GM19324 (cell line): Measurements from ENCODE around the gene HELT.
"Not testable (repeated sequence)": the region's sequence is repeated elsewhere in the genome, so short reads cannot be mapped to it uniquely, and the experiment has no call there.

Experiments
- ATAC-seq: cut with Tn5 transposase; IDR thresholded peaks from one replicate; pipeline ENCODE4 v1.9.1; 2021; ENCODE audit warnings: mild to moderate bottlenecking, moderate library complexity; ENCODE audit not compliant: unreplicated experiment, low FRiP score

Gene HELT, protein sequence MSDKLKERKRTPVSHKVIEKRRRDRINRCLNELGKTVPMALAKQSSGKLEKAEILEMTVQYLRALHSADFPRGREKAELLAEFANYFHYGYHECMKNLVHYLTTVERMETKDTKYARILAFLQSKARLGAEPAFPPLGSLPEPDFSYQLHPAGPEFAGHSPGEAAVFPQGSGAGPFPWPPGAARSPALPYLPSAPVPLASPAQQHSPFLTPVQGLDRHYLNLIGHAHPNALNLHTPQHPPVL

DNA sequence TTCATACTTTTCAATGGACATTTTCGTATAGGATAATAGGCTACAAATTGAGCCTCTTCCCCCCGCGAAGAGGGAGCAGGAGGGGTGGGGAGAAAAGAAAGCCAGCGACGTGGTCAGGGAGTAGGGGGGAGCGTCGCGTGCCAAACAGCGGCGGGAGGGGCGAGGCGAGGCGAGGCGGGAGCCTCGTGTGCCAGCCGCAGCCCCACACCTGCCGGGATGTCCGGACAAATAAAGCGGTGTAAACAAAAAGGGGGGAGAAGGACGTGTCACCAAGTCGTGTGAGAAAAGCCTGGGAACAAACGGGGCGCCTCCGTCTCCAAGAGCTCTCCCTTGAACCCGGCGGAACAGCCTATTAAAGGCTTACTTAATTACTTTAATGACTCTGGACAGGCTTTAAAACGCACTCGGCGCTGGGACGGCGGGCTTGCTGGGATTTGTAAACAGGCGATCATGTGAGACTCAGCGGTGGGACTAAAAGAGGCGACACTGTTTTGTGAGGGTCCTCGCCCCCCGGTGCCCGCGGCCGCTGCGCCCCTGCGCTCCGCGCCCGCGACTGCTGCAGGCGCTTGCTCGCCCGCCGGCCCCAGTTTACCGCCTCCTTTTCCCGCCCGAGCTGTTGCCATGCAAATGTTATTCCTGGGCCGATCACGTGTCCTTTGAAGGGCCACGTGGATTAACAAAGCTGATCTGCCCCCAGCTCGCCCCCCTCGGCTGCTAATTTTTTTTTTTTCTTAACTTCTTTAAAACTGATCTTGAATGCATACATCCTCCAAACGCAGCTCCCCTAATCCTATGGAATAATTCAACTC is at the start of gene HELT:
HELT (plus strand) TSS at position 527 of the 809 bp plus-strand sequence. CDS start 439 bp downstream, outside the sequence.
- ATAC-seq = no peak

DNA sequence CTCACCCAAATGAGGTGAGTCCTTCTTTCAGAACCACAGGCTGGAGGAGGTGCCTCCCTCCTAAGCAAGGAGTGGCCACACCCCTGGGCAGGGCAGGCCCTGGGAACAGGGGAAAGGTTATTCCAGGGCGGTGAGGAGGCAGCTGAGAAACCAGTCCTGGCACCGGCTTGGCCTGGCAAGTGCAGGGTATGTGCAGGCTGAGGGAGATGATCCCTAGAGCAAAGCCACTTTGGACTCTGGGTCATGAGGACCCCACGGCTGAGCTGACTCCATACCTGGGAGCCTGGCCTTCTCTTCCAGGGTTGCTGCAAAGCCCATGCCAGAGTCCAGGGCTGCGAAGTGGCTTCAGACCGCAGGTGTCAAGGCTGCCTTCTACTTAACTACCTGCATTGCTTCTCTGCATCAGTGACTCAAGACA is 49.5 kb upstream of the HELT start:
- no peak for ATAC-seq

DNA sequence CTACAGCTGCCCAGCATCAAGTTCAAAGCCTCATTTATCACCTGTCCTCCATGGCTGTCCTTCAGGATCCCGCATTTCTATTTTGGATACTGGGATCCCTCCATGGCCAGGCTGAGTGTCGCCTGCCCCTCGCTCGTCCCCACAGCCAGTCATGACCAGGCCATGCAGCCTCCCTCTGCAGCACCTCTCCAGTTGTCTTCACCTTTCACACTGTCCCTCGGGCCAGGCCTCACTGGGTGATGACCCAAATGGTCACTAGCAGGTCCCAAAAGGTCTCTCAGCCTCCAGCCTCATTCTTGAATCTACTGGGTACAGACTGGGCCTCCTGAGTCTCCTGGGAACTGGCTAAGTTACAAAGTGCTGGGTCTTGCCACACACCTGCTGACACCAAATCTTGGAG is 48.7 kb upstream of the HELT start:
- no peak for ATAC-seq

DNA sequence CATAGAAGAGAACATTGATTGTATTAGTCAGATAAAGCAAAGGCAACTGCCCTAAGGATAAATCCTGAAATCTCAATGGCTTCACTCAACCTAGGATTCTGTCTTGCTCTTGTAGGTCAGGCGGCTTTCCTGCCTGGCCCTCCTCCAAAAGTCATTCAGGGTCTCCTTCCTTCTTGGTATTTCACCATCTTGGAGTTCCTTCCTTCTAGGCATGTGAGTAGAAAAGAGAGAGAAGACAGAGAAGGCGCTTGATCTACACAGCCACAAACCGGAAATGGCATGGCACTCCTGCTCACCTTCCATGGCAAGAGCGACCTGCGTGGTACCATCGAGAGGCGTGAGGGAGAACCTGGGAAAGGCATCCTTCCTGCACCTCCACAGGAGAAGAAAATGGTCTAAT is 45.3 kb upstream of the HELT start:
- ATAC-seq = no peak

DNA sequence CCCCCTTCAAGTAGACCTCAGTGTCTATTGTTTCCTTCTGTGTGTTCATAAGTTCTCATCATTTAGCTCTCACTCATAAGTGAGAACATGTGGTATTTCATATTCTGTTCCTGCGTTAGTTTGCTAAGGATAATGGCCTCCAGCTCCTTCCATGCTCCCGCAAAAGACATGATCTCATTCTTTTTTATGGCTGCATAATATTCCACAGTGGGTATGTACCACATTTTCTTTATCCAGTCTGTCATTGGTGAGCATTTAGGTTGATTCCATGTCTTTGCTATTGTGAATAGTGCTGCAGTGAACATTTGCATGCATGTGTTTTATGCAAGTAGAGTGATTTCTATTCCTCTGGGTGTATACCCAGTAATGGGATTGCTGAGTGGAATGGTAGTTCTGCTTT is 41.9 kb upstream of the HELT start:
- not testable (repeated sequence) for ATAC-seq

DNA sequence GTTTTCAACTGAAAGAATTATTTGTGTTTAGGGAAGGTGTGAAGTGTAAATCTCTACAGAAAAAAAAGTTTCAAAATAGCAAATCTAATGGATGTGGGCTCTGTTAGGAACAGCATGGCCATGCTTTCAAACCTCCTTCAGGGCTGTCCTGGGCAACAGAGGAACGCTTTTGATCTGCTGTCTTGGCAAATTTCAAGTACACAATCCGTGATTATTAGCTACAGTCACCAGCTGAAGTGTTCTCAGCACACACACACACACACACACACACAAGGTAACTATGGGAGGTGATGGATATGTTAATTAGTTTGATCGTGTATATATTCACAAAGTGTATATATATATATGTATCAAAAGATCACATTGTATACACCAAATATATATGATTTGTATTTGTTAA is 40.5 kb upstream of the HELT start:
- ATAC-seq = no peak

DNA sequence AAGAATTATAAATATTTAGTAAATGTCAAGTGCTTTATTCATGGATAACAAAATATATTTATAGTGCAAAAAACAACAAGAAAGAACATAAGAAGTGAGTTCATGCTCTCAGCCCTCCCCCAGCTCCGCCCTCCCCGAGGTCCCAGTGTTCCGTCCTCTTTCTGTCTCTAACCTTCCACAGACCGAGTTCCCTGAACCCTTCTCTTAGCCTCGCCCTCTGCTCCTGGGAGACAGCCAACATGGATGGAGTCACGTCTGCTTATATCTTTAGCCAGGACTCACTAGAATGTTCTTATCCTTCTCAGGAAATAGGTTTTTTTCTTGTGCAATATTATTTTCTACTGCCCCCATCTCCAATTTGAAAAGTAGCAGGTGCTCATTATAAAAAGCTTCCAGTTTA is 40.1 kb upstream of the HELT start:
- ATAC-seq = no peak

DNA sequence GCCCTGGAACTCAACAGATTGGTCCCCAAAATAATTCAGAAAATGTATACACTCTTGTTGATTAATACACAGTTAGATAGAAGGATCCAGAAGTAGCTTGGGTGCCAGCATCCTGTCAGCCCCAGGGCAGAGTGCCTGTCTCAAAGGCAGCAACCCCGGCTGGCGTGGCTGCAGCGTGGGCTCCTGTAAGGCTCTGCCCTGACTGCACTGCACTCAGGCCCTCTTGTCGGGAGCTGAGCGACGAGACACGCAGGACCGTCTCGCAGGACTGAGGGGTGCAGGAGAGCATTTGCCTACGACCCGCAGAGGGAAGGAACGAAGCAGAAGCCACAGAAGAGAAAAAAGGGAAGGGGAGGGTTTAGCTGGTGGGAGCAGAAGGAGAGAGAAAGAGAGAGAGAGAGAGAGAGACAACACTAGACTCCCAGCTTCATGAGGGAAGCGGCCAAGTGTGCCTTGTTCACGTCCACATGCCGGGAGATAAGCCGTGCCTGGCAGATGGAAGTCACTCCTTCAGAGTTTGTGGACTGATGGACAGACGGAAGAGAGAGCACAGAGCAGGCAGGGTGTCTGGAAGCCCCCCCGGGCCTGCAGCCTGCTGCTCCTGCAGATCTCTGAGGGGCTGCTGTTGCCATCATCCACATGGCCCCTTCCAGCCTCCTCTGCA is 38.7 kb upstream of the HELT start:
- no peak for ATAC-seq

DNA sequence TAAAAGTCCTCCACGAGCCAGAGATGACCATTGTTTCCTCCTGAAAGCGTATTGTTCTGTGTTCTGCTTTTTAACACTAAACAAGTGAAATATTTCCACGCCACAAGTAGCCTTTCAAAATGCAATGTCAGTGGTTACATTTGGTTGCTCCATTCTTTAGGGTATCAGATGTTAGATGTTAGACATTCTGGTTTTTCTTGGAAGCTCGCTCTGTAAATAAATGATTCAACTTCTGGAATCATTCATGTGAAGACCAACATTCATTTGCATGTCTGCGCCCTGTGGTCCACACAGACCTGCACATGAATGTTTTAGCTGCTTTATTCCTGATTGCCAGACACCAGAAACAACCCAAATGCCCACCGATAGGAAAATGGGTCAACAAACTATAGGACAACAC is 38.0 kb upstream of the HELT start:
- ATAC-seq = no peak

DNA sequence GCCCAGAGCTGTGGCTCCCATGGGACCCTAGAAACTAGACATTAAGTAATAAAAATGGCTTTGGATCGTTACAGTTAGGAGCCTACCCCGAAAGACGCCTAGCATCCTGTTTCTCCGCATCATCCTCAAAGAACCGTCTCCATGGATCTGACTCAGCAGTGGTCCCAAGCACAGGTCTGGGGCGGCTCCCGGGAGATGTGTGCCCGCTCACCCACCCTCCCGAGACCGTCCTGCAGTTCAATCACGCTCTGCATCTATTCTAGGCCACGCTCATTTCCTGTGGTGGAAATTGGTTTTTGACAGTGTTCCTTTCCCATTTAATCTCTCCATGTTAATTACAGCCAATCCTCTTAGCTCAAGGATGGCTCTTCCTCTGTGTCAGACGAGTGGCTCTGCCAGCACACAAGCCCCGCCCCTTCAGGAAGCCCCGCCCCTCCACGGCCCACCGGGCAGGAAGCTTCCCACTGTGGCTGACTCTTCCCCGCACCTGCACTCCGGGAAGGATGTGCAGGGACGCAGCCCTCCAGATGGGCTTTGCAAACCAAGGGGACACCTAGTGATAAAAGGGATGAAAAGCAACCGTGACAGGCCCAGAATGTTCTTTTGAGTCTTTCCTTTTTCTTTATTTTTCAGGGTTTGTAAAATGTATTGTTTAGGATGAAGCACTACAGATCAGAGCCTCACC is 34.5 kb upstream of the HELT start:
- no peak for ATAC-seq

DNA sequence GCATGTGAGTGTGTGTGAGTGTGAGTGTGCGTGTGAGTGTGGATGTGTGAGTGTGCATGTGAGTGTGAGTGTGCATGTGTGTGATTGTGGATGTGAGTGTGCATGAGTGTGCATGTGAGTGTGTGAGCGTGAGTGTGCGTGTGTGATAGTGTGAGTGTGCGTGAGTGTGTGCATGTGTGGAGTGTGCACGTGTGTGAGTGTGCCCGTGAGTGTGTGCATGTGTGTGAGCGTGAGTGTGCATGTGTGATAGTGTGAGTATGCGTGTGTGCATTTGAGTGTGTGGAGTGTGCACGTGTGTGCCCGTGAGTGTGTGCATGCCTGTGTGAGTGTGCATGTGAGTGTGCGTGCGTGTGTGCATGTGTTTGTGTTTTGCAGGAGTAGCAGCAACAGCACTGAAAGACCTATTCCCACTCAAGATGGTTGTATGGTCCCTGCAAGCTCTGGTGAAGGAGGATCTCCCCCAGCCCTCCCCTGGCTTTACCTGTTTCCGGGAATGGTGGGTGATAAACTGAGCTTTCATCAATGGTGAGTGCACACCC is 30.7 kb upstream of the HELT start:
- no peak for ATAC-seq

DNA sequence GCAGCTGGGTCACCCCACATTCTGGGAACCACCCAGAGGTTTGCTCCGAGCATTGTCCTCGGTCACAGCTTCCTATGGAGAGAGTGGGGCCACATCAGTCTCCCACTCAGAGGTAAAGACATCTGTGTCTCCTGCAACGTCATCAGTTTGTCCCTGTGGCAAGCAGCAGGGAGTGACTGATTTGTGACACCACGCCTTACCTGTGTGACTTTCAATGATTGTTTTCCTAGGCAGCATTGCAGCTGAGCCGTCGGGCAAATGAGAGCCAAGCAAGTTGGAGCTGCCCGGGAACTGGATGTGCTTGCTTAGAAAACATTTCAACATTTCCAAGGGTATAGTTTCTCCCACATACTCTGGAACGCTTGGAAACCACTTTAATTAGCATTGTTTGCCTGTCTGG is 29.7 kb upstream of the HELT start:
- no peak for ATAC-seq

DNA sequence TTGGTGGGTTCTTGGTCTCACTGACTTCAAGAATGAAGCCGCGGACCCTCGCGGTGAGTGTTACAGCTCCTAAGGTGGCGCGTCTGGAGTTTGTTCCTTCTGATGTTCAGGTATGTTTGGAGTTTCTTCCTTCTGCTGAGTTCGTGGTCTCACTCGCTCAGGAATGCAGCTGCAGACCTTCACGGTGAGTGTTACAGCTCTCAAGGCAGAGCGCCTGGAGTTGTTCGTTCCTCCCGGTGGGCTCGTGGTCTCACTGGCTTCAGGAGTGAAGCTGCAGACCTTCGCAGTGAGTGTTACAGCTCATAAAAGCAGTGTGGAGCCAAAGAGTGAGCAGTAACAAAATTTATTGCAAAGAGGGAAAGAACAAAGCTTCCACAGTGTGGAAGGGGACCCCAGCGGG is 29.0 kb upstream of the HELT start:
- not testable (repeated sequence) for ATAC-seq

DNA sequence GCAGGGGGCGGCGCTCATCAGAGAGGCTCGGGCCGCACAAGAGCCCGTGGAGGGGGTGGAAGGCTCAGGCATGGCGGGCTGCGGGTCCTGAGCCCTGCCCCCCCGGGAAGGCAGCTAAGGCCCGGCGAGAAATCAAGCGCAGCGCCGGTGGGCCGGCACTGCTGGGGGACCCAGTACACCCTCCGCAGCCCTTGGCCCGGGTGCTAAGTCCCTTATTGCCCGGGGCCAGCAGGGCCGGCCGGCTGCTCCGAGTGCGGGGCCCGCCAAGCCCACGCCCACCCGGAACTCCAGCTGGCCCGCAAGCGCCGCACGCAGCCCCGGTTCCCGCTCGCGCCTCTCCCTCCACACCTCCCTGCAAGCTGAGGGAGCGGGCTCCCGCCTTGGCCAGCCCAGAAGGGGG is 28.2 kb upstream of the HELT start:
- ATAC-seq = not testable (repeated sequence)

DNA sequence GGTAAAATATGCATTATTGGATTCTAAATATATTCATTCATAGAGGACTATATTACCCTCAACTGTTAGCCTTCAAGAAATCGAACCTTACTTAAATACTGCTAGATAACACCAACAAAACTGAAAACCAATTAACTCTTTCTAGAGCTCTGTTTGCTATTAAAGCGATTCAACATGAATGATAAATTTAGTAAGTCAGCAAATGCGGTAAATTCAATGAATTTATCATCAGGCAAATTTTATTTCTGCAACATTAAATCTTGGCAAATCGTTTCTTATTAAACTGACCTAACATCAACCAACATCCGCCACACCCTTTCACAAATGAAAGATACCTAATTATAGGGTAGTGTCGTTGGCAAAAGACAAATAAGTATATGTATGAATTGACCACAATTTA is 26.4 kb upstream of the HELT start:
- ATAC-seq = no peak

DNA sequence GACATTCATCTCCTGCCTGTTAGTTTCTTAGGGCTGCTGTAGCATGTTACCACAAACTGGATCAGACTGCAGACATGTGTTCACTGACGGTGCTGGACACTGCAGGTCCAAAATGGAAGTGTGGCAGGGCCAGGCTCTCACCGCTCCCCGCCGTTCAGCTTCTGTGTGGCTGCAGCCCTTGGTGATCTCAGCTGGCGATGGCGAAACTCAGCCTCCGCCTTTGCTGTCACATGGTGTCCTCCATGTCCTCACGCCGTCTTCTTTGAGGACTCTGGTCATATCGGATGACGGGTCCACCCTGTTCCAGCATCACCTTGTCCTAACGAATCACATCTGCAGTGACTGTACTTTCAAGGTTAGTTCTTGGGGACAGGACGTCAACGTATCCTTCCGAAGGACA is 25.9 kb upstream of the HELT start:
- ATAC-seq = no peak

DNA sequence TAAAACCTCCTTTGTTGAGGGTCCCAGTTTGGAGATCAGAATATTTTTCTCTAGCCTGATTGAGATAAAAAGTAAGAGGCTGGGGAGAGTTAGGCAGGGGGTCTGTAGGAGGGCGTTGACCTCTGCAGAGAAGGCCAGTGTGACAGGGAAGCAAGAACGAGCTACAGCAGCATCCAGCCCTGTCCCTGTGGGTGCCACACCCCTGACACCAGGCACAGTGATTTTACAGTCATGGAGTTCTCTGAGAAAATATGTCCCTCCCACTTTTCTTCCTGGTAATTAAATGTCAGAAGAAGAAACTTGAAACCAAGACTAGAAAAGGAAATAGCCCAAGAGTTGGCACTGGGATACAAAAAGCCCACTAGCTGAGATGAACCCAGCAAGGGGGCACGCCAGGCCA is 25.0 kb upstream of the HELT start:
- ATAC-seq = no peak

DNA sequence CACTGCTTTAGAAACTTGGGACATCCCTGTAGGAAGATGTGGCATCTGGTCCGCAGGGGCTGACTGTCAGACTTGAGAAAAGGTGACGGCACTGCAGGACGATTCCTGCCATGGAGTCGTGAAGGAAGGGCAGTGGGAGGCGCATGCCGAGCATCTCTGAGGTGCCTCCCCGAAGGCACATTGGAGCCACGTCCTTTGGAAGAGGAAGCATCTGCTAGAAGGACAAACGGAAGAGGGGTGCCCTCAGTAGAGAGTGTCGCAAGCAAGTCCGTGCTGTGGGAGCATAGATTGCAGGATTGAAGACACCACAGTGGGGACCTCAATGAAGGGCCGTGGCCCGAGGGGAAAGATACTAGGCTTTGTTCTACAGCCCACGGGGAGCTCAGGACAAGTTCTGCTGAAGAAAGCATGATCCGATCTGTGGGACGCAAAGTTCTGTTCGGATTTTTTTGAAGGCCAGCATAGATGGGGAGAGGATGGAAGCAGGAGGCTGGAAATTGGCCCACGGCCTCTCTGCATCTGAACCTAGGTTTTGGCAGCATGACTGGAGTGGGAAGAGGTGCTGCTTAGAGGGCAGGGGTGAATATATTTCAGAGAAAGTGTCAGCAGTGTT is 24.2 kb upstream of the HELT start:
- no peak for ATAC-seq

DNA sequence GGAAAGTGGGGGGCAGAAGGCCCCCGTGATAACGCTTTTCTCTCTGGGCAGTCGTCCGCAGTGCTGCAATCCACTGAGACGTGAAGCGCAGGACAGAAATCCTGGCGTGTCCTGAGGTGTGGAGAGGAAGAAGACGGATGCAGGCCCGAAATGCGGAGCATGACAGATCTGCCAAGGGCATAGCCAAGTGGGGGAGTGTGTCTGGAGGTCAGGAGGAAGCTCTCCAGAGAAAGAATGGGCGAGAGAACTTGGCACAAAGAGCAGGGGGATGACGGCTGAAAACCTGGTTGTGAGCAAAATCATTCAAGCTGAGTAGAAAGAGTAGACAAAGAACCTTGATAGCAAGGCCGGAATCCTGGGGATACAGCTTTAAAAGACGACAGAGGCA is 23.7 kb upstream of the HELT start:
- no peak for ATAC-seq

DNA sequence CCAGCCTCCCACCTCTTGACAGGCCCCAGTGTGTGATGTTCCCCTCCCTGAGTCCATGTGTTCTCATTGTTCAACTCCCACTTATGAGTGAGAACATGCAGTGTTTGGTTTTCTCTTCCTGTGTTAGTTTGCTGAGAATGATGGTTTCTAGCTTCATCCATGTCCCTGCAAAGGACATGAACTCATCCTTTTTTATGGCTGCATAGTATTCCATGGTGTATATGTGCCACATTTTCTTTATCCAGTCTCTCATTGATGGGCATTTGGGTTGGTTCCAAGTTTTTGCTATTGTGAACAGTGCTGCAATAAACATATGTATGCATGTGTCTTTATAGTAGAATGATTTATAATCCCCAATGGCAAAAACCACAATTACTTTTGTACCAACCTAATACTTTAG is 20.6 kb upstream of the HELT start:
- ATAC-seq = not testable (repeated sequence)
